GM18519 (cell line): Measurements from ENCODE around the gene STK11.
"Not testable (repeated sequence)": the region's sequence is repeated elsewhere in the genome, so short reads cannot be mapped to it uniquely, and the experiment has no call there.

Experiments
- ATAC-seq: cut with Tn5 transposase; IDR thresholded peaks from one replicate; pipeline ENCODE4 v1.9.1; 2021; ENCODE audit warnings: mild to moderate bottlenecking, moderate library complexity; ENCODE audit not compliant: unreplicated experiment, low FRiP score

STK11 gene

DNA sequence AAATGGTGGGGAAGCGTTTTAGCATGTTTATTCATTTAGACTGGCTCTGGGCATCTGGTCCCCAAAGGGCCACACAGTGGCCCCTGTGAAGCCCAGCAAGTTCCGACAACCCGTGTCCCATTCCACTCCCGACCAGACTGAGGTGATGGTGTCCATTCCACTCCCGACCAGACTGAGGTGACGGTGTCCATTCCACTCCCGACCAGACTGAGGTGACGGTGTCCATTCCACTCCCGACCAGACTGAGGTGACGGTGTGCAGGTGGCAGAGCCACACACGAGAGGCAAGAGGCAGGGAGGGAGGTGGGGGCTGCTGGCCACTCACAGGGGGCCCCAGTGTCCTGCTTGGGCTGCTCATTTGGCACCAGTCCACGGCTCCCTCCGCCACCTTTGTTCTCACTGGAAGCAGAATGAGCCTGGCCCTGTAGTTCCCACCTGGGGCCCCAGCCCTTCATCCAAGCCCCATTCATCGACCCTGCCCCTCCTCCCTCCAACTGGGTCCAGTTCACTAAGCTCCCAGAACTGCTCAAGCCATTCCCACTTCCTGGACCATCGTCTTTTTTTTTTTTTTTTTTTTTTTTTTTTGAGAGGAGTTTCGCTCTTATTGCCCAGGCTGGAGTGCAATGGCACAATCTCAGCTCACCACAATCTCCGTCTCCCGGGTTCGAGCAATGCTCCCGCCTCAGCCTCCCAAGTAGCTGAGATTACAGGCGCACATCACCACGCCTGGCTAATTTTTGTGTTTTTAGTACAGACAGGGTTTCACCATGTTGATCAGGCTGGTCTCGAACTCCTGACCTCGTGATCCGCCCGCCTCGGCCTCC, 40.9 kb downstream of the STK11 start:
- ATAC-seq = not testable (repeated sequence)

DNA sequence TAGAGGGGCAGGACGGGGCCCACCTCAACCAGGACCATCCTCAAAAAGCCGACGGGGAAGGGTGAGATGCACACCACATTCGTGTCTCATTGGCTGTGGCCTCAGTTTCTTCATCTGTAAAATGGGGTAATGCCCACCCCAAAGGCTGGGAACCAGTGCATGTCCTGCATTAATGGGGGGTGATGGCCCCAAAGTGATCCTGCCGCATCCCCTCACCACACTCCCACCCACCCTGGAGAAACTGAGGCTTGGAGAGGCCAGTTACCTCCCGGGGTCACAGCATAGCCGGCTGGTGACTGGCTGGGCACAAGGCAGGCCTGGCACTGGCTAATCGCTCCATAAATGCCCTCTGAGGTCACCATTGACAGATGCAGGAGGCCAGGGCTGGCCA, 42.2 kb downstream of the STK11 start:
- ATAC-seq = no peak

DNA sequence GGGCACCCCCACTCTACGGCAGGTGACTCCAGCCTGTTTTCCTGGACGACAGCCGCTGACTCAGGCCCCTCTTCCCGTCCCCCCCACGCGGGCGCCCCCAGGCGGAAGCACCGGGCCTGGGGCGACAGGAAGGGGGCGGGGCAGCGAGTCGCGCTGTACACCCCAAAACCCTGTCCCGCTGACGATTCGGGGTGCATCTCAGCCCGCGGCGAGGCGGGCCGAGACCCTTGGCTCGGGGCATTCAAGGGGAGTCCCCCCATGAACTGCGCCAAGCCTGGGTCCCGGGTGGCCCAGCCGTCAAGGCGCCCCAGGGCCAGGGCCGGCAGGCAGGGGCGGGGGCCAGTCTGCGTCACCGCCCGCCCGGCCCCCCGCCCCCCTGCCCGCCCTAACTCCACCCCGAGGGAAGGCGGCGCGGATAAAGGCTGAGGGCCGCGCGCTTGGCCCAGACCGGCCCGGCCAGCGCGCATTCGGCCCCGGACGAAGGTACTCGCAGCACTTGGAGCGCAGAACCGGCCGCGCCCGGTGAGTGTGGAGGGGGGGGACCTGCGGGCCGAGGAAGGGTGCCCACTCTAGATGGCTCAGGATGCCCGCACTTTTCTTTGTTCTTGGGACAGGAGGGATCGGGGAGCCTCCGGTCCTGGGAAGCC, 42.7 kb downstream of the STK11 start, which contains the start of gene MIDN:
Gene MIDN (plus strand): TSS at position 445 of the 647 bp plus-strand sequence. CDS start 1,714 bp downstream, outside the sequence.
- no peak for ATAC-seq

DNA sequence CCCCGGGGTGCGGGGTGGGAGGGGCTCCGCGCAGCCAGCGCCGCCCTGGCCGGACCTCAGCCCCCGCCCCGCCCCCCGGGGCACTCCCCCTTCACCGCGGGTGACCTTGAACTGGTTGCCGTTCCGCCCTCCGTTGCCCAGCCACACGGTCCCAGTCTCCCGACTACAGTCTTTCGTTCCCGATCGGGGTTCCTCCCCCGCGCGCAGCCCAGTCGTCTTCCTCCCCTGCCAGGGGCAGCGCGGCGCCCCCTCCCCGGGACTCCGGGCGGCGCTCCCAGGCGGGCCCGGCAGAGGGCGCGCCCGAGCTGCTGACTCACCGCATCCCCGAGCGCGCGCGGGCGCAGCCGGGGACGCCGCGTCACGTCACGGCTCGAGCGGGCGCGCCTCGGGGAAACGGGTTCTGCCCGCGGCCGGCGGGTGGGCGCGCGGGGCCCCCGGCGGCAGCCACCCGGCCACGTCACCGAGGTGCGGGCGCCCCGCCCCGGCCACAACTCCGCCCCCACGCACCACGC, 43.3 kb downstream of the STK11 start:
- ATAC-seq = no peak

DNA sequence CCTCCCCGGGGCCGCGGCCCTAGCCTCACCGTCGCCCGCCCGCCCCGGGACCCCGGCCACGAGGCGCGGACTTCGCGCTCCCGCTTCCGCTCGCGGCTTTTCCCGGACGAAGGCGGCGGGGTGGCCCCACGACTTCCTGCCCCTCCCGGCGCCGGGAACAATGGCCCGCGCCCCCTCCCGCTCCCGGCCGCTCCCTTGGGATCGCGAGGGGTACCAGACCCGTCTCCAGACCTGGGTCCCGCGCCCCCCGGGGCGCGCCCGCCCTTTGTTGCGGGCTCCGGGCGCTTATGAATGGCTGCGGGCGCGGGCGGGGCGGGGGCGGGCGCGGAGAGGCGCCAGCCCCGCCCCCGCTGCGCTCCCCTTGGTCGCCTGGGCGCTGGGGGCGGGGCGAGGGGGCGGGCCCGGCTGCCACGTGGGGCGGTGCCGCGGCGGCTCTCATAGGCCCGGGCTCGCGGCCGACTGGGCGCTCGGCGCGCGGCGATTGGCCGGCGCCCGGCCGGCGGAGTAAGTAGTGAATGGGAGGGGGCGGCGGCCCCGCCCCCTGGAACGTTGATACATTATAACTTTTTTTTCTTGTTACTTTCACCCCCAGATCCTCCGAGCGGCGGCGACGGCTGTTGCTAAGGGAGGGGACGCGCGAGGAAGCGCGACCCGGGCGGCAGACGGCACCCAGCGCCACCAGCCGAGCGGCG, 43.9 kb downstream of the STK11 start:
- no peak for ATAC-seq

DNA sequence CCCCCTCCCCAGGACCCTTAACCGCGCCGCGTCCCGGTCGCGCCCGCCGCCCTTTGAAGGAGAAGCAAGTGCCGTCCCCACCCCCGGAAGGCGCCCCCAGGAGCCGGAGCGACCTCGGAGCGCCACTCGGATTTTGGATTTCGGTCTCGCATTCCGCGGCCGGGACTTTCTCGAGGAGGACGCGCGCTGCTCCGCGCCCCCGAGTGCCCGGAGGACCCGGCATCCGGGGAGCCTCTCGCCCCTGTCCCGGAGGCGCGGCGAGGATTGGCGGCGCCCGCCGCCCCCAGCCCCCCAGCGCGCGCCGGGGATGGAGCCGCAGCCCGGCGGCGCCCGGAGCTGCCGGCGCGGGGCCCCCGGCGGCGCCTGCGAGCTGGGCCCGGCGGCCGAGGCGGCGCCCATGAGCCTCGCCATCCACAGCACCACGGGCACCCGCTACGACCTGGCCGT, 44.4 kb downstream of the STK11 start:
- no peak for ATAC-seq

DNA sequence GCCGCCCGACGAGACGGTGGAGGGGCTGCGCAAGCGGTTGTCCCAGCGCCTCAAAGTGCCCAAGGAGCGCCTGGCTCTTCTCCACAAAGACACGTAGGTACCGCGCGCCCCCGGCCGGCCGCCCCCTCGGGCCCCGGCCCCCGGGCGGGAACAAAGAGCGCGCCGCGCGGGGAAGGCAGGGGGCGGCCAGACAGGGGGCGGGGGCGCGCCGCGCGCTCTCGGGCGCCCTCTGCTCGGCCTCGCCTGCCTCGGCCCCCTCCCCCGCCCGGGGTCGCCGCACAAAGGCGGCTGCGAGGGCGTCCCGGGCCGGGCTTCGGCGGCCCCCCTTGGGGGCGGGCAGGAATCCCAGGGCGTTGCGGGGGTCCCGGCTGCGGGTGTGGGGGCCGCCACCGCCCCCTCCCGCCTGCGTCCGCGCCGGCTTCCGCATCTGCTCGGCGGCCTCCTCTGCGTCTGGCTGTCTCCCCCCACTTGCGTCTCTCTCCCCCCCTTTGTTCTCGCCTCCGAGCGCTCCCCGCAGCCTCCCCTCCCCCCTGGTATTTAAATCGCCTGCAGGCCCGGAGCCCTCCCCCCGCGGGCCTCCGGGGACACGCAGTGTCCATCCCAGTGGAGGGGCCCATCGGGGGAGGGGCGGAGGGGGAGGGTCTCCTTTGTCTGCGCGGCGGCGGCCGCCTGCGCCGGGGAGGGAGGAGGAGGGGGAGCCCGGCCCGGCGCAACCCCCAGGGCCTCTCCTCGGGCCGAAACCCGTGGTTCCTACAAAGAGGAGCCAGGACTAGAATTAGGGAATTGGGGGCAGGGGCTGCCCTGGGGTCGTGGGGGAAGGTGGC, 45.1 kb downstream of the STK11 start:
- ATAC-seq = no peak

DNA sequence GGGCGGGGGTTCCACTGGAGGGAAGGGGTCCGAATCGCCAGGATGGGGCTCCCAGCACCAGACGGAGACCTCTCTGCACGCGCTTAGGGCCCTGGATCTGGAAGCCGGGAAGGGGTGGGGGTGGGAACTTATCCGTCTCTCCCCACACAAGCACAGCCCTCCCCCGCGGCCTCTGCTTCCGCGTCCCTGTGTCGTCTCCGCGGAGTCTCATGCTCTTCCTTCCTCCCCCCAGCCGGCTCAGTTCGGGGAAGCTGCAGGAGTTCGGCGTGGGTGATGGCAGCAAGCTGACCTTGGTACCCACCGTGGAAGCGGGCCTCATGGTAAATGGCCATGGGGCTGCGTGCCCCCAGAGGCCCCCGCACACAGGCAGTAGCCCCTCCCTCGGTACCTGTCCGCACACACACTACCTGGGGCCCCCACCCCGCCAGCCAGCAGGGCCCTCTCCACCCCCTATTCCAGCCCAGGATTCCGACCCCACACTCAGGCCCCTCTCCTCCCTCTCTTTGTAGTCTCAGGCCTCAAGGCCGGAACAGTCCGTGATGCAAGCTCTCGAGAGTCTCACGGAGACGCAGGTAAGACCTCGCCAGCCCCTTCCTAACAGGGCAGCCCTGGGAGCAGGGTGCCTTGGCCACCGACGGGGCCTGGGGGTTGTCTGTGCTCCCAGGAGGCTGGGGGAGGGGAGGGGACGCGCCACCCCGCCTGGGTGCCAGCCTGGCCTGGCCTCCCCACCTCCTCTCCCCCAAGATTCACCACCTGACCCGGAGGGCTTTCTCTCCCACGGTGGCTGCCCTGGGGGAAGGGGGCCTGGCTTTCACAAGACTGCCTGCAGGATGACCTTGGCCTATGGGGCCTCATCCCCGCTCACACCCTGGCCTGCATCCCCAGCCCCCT, 46.0 kb downstream of the STK11 start:
- no peak for ATAC-seq

DNA sequence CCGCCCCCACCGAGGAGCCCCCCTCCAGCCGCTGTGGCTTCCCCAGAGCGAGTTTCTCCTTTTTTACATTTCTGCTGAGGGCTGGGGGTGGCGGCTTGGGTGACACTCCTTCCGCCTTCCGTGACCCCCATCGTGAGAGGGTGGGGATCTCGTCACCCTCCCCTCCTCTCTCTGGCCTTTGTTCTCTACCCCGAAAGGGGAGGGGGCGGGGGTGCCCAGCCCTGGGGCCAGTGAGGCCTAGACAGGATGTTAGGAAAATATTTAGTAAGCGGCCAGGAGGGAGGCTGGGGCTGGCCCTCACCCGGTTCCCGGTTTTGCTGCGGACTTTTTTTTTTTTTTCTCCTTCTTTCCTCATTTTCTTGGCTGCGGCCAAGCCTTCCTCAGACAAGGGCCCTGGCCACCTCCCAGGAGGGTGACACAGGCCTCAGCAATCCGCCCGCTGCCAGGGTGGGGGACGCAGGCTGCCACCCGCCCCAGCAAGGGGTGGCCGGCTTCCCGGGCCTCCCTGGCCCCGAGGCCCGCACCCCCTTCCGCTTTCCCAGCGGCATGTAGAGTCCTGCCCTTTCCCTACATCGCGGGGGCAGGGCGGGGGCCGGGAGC, 46.7 kb downstream of the STK11 start:
- ATAC-seq = no peak

DNA sequence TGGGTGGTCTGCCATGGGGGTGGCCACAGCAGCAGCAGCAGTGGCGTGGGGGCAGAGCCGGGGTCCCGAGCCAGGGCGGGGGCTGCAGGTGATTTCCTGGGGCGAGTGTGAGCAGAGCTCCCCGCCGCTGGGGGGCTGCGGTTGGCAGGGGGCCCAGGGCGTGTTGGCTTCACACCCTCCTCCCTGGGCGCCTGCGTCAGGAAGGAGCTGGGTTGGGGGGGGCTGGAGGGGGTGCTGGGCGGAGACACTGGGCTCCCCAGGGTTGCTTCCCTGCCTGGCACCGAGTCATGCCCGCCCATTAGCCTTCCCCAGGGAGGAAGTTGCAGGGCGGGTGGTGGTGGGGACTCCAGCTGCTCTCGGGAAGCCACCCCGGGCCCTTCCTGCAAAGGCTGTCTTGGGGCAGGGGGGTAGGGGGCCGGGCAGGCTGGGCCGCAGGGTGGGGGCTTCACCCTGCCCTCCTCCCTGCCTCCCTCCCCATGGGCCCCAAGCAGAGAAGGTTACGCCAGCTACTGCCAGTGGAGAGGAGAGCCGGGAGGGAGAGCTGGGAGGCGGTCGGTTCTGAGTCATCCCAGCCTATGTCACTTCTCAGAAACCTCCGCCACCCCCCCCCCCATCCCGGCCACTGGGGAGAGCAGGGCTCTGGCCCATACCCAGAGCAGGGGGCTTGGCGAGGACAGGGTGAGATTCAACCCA, 47.4 kb downstream of the STK11 start:
- ATAC-seq = no peak

DNA sequence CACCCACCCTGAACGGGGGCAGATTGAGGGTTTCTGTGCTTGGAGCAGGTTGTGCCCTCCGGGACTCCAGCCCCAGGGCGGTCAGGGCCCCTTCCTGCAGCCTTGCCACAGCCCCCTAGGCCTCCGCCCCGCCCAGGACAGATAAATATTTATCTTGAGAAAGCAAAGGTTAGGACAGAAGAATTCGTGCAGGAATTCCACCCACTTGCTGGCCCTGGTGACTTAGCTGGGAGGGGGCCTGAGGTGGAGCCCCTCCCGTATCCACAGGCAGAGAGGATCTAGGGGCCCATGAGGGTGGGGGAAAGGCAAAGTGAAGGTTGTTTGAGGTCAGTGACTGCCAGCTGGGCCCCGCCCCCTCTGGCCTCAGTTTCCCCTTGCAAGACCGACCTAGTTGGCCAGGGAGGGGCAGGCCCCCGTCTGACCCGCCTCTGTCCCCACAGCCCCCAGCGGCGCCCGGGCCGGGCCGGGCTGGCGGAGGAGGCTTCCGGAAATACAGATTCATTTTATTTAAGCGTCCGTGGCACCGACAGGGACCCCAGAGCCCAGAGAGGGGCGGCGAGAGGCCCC, 48.0 kb downstream of the STK11 start:
- ATAC-seq = no peak

DNA sequence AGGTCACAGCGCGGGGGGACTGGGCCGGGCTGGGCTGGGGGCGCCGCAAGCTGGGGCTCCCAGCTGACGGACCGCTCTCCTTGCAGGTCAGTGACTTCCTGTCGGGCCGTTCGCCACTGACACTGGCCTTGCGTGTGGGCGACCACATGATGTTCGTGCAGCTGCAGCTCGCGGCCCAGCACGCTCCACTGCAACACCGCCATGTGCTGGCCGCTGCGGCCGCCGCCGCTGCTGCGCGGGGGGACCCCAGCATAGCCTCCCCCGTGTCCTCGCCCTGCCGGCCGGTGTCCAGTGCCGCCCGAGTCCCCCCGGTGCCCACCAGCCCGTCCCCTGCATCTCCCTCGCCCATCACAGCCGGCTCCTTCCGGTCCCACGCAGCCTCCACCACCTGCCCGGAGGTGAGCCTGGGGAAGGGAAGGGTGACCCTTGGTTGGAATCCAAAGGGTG, 48.5 kb downstream of the STK11 start:
- no peak for ATAC-seq

DNA sequence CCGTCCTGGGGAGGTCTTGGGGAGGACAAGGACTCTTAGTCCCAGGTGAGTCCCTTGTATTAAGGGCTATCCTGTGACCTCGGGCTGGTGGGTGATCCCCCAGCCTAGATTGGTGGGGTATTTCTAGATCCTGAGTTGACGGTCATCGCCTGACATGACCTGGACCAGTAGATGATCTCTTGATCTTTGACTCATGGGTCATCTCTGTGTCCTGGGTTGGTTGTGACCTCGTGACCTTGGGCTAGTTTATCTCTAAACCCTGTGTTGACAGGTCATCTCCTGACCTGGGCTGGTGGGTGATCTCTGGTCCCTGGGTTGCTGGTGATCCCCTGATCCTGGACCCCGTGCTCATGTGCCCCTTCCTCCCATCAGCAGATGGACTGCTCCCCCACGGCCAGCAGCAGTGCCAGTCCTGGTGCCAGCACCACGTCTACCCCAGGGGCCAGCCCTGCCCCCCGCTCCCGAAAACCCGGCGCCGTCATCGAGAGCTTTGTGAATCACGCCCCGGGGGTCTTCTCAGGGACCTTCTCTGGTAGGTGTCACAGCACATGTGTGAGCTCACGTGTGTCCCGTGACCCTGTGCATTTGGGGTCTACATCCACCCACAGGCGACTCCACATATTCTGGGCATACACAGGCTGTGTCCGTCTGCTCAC, 49.1 kb downstream of the STK11 start:
- ATAC-seq = no peak

DNA sequence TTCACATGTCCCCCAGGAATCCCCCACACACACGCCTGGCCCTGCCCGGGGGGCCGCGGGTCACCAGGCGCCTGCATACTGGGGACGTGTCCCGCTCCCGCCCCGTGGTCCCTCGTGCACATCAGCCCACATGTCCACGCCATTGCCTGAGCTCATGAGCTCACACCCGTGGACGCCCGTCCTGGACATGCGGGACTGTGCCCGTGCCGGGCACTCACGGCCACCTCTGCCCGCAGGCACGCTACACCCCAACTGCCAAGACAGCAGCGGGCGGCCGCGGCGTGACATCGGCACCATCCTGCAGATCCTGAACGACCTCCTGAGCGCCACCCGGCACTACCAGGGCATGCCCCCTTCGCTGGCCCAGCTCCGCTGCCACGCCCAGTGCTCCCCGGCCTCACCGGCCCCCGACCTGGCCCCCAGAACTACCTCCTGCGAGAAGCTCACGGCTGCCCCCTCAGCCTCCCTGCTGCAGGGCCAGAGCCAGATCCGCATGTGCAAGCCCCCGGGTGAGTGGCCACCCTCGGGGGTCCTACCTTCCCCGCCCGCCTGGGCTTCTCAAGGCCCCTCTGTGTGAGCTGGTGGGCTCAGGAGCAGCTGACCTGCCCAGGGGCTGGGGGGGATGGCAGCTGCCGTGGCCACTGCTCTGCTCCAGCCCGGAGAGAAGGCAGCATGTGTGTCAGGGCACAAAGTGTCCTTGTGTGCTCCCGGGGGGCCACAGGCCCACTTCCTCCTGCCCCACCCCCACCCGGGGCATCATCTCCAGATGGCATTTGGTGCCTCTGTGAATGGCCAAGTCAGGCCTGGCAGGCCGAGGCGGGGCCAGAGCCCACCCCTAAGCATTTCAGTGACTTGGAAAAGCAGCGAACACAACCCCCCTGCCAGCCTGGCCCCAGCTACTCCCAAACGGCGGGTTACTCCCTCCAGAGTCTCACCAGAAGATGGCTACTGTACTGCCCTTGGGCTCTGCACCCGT, 49.9 kb downstream of the STK11 start:
- no peak for ATAC-seq

DNA sequence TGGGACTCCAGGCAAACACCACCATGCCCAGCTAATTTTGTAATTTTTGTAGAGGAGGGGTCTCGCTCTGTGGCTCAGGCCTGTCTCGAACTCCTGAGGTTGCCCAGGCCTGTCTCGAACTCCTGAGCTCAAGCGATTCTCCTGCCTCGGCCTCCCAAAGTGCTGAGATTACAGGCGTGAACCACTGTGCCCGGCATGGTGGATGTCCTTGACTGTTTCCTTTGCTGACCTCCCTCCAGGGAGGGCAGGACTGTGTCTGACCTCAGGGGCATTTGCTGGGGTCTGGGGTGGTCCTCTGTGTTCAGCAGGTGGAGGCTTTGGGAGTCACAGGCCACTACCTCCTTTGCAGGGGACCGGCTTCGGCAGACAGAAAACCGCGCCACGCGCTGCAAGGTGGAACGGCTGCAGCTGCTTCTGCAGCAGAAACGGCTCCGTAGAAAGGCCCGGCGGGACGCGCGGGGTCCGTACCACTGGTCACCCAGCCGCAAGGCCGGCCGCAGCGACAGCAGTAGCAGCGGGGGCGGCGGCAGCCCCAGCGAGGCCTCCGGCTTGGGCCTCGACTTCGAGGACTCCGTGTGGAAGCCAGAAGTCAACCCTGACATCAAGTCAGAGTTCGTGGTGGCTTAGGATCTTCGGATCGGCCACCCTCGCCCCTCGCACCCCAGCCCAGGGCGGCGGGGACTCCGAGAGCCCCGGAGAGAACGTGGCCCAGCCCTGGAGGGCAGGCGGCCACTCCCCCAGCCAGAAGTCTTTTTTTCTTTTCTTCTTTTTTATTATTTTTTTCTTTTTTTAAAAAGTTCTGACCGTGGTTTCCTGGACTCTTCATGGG, 51.3 kb downstream of the STK11 start:
- ATAC-seq = no peak
